K562 (cell line): ENCODE measurements around the gene EIF4E2. TPM values are rescaled to one million over a fixed set of nuclear protein-coding genes. Genes with fewer than 3 reads are reported as not detected.

Source experiments
- BCL6 ChIP-seq: fragments of 250-450 bp; sonication (Bioruptor Pico); IDR thresholded peaks from 2 replicates; pipeline ENCODE4 v1.4.0; 2020
- CBX8 ChIP-seq: fragments of 200-600 bp; sonication (generic); IDR thresholded peaks from 2 replicates; pipeline ENCODE4 v1.6.1; 2012; ENCODE audit warnings: borderline replicate concordance, mixed run types, low read depth, mild to moderate bottlenecking, moderate library complexity, mixed read lengths, low read length, control low read depth, inconsistent platforms; ENCODE audit not compliant: poor library complexity, severe bottlenecking; ENCODE audit errors: extremely low read depth
- DIDO1 ChIP-seq: fragments of 450-650 bp; IDR thresholded peaks from 2 replicates; pipeline ENCODE4 v1.6.1; 2016; ENCODE audit warnings: low read depth, missing biosample characterization, missing genetic modification characterization
- ETV1 ChIP-seq: fragments of 450-650 bp; conservative IDR thresholded peaks from 2 replicates; pipeline ENCODE4 v1.6.1; 2016; ENCODE audit warnings: missing genetic modification characterization, control low read depth, low read depth, missing compliant biosample characterization
- HNRNPH1 ChIP-seq: fragments of 200-400 bp; formaldehyde crosslinking; optimal IDR thresholded peaks from 2 replicates; pipeline ENCODE3; 2017; ENCODE audit warnings: low read depth, mild to moderate bottlenecking, low read length, moderate library complexity
- KAT8 ChIP-seq: fragments of 450-650 bp; IDR thresholded peaks from 2 replicates; pipeline ENCODE4 v1.6.1; 2016; ENCODE audit warnings: low read depth, mild to moderate bottlenecking
- KLF13 ChIP-seq: fragments of 450-650 bp; IDR thresholded peaks from 2 replicates; pipeline ENCODE4 v1.6.1; 2016; ENCODE audit warnings: missing genetic modification characterization, low read depth, mild to moderate bottlenecking, missing compliant biosample characterization, moderate library complexity, borderline replicate concordance
- MYNN ChIP-seq, 2 experiments: sonication (generic); formaldehyde crosslinking in 1 of 2; IDR thresholded peaks; 2 replicates each; pipeline versions ENCODE4 v1.5.0 to v1.6.1; 2016 to 2020; ENCODE audit warnings: antibody characterized with exemption in 1 of 2, missing genetic modification reagents in 1 of 2
- POLR3G ChIP-seq: IDR thresholded peaks from 2 replicates; pipeline ENCODE4 v1.6.1; 2011; ENCODE audit not compliant: insufficient read length, insufficient replicate concordance; ENCODE audit errors: extremely low read depth
- SMARCA4 ChIP-seq: fragments of 450-650 bp; IDR thresholded peaks from 2 replicates; pipeline ENCODE4 v1.6.1; 2016
- TBL1XR1 ChIP-seq, 2 experiments: IDR thresholded peaks; 2 replicates each; pipeline ENCODE4 v1.6.1; 2012; ENCODE audit warnings: improper control_type of control experiment in 2 of 2, low read length in 2 of 2, mild to moderate bottlenecking in 1 of 2
- THAP7 ChIP-seq: fragments of 250-450 bp; sonication (Bioruptor Pico); IDR thresholded peaks from 2 replicates; pipeline ENCODE4 v1.5.0; 2021
- XRCC5 ChIP-seq: fragments of 200-400 bp; formaldehyde crosslinking; IDR thresholded peaks from 2 replicates; pipeline ENCODE4 v1.6.1; 2017; ENCODE audit warnings: low read depth, mild to moderate bottlenecking, low read length
- ZHX1 ChIP-seq: fragments of 150-350 bp; conservative IDR thresholded peaks from 2 replicates; pipeline ENCODE4 v1.6.1; 2014; ENCODE audit warnings: low read length
- ZKSCAN1 ChIP-seq: fragments of 150-350 bp; IDR thresholded peaks from 2 replicates; pipeline ENCODE4 v1.6.1; 2016; ENCODE audit warnings: low read depth, low read length
- ZMIZ1 ChIP-seq, 2 experiments: fragments of 150-350 bp in 1 of 2; IDR thresholded peaks; 2 replicates each; pipeline ENCODE4 v1.6.1; 2012 to 2016; ENCODE audit warnings: low read depth in 2 of 2, low read length in 2 of 2, mild to moderate bottlenecking in 1 of 2, moderate library complexity in 1 of 2
- ZNF232 ChIP-seq: sonication (generic); formaldehyde crosslinking; IDR thresholded peaks from 2 replicates; pipeline ENCODE4 v1.8.0; 2022; ENCODE audit warnings: mild to moderate bottlenecking, missing genetic modification reagents
- ZNF239 ChIP-seq: fragments of 250-450 bp; sonication (Bioruptor Pico); IDR thresholded peaks from 2 replicates; pipeline ENCODE4 v1.4.0; 2020; ENCODE audit warnings: mild to moderate bottlenecking
- ZNF347 ChIP-seq: fragments of 450-650 bp; formaldehyde crosslinking; IDR thresholded peaks from 2 replicates; pipeline ENCODE4 v1.4.0; 2020; ENCODE audit warnings: low read depth, mild to moderate bottlenecking, moderate library complexity
- ZNF436 ChIP-seq: fragments of 250-450, 450-650 bp; sonication (Bioruptor Pico); formaldehyde crosslinking; IDR thresholded peaks from 2 replicates; pipeline ENCODE4 v1.7.0; 2020; ENCODE audit warnings: mild to moderate bottlenecking
- ZNF583 ChIP-seq: fragments of 250-450 bp; sonication (Bioruptor Pico); IDR thresholded peaks from 2 replicates; pipeline ENCODE4 v1.4.0; 2020
- polyA plus RNA-seq, 8 experiments: library from polyadenylated mRNA; depleted of rRNA in 4 of 8; stranded (reverse) in 5 of 8; unstranded in 3 of 8; fragments of >200 nt; fragmentation: Nextera tagmentation in 2 of 8; fragmentation: Illumina TruSeq in 1 of 8; extraction: Ambion mirVana in 2 of 8; extraction: Trizol in 1 of 8; gene quantifications; 2 replicates each; pipeline versions ENCODE4 v1.2.1 to v1.2.3, GENCODE V29; 2011 to 2014; ENCODE audit warnings: inconsistent platforms in 1 of 8, missing spikeins in 1 of 8
- total RNA-seq, 7 experiments: library from RNA; depleted of rRNA in 6 of 7; stranded (reverse); fragments of >200 nt in 6 of 7; fragmentation: Illumina TruSeq in 2 of 7; extraction: Trizol in 2 of 7; gene quantifications; 2 replicates each; pipeline versions ENCODE4 v1.2.1 to v1.2.3, GENCODE V29; 2011 to 2021; ENCODE audit warnings: low replicate concordance in 1 of 7

The EIF4E2 gene
- total and polyA plus RNA-seq, 9 of the 15 experiments (the other 6 are each of a cell fraction or from before 2014, with no cell fraction given): 33.9 to 169 (median 77.5) TPM

GRCh38 chr2:232550354-232551249 lies at the start of gene EIF4E2, which contains the start of gene TIGD1 (continued):
- no peak for TF ChIP-seq CBX8
- peak; percentile 77 for TF ChIP-seq ETV1 (tag)
- 0 out of 2 replicates have a peak, but pooled peaks have one; percentile 25 for TF ChIP-seq XRCC5
- TF ChIP-seq SMARCA4: no peak
- TF ChIP-seq BCL6 (CRISPR knock-in tag): no peak
- TF ChIP-seq ZMIZ1 (IDR thresholded peaks at IDR 0.05; ENCODE audit: low read depth in 2 of 2, low read length in 2 of 2): no peak
- TF ChIP-seq ZNF232 (CRISPR knock-in tag): no peak
- TF ChIP-seq MYNN (IDR thresholded peaks at IDR 0.05): peak; percentile 14; the same call in 1 of the 2 replicates
- no peak for TF ChIP-seq MYNN (CRISPR knock-in tag; IDR thresholded peaks at IDR 0.05)
- no peak for TF ChIP-seq ZNF239 (CRISPR knock-in tag)
- TF ChIP-seq THAP7 (CRISPR knock-in tag): no peak; the same call in 1 of the 2 replicates
- no peak for TF ChIP-seq HNRNPH1
- no peak for TF ChIP-seq ZHX1
- no peak for TF ChIP-seq ZKSCAN1
- TF ChIP-seq ZNF436 (CRISPR knock-in tag): no peak
- TF ChIP-seq ZNF583 (CRISPR knock-in tag): no peak
- TF ChIP-seq KAT8: no peak
- TF ChIP-seq ZNF347 (CRISPR knock-in tag): no peak
- no peak for TF ChIP-seq TBL1XR1 (IDR thresholded peaks at IDR 0.05; ENCODE audit: low read length in 2 of 2)
- TF ChIP-seq KLF13: no peak; the same call in 1 of the 2 replicates
- TF ChIP-seq DIDO1 (tag): no peak
- TF ChIP-seq POLR3G: no peak
